Liver (tissue), 9 donors: ENCODE results near the gene ENO3. TPM values are rescaled to one million over a fixed set of nuclear protein-coding genes. Genes with fewer than 3 reads are reported as not detected.

ENCODE experiments used
- DNase-seq: peaks from one replicate; pipeline ENCODE4 v3.0.0-alpha.2; 2017; ENCODE audit warnings: low spot score
- H3K27ac ChIP-seq, 2 donors: one replicate each; pipeline ENCODE4 v1.7.0; 2013; ENCODE audit warnings: inconsistent platforms in 2 of 2, low read length in 2 of 2, control low read depth in 1 of 2, low read depth in 1 of 2, mild to moderate bottlenecking in 1 of 2
- H3K27me3 ChIP-seq, 4 donors: one replicate each; pipeline versions ENCODE4 v1.6.1 to v1.7.0; 2013; ENCODE audit warnings: low read length in 3 of 4, inconsistent platforms in 1 of 4, mild to moderate bottlenecking in 1 of 4, moderate library complexity in 1 of 4; ENCODE audit not compliant: control insufficient read depth in 4 of 4, insufficient read depth in 4 of 4
- H3K36me3 ChIP-seq, 4 donors: one replicate each; pipeline versions ENCODE4 v1.6.1 to v1.7.0; 2013; ENCODE audit warnings: low read length in 3 of 4, mild to moderate bottlenecking in 3 of 4, low read depth in 1 of 4, moderate library complexity in 1 of 4; ENCODE audit not compliant: control insufficient read depth in 4 of 4, insufficient read depth in 3 of 4
- H3K4me1 ChIP-seq, 4 donors: one replicate each; pipeline versions ENCODE4 v1.6.1 to v1.7.0; 2013; ENCODE audit warnings: low read length in 3 of 4, mild to moderate bottlenecking in 3 of 4, moderate library complexity in 1 of 4; ENCODE audit not compliant: control insufficient read depth in 4 of 4, insufficient read depth in 4 of 4
- H3K4me3 ChIP-seq, 3 donors: one replicate each; pipeline versions ENCODE4 v1.6.1 to v1.7.0; 2013; ENCODE audit warnings: low read length in 3 of 3, control low read depth in 1 of 3, low read depth in 1 of 3, mild to moderate bottlenecking in 1 of 3
- H3K9ac ChIP-seq, 2 donors: one replicate each; pipeline ENCODE4 v1.7.0; 2013; ENCODE audit warnings: low read length in 2 of 2, mild to moderate bottlenecking in 2 of 2, moderate library complexity in 2 of 2, control low read depth in 1 of 2, low read depth in 1 of 2
- H3K9me3 ChIP-seq, 4 donors: one replicate each; pipeline versions ENCODE4 v1.6.1 to v1.7.0; 2013; ENCODE audit warnings: low read length in 3 of 4; ENCODE audit not compliant: control insufficient read depth in 4 of 4
- EGR1 ChIP-seq, 2 donors: IDR thresholded peaks; 2 replicates each; pipeline ENCODE4 v1.6.1; 2016 to 2018; ENCODE audit warnings: antibody characterized with exemption in 2 of 2, low read depth in 2 of 2
- FOXA1 ChIP-seq: IDR thresholded peaks from 2 replicates; pipeline ENCODE4 v1.6.1; 2016; ENCODE audit warnings: antibody characterized with exemption
- FOXA2 ChIP-seq: IDR thresholded peaks from 2 replicates; pipeline ENCODE4 v1.6.1; 2016; ENCODE audit warnings: antibody characterized with exemption
- GABPA ChIP-seq, 2 donors: IDR thresholded peaks in 1 of 2; conservative IDR thresholded peaks in 1 of 2; 2 replicates each; pipeline ENCODE4 v1.6.1; 2016; ENCODE audit warnings: antibody characterized with exemption in 2 of 2, mild to moderate bottlenecking in 1 of 2, moderate library complexity in 1 of 2
- HNF4A ChIP-seq, 2 donors: conservative IDR thresholded peaks; 2 replicates each; pipeline ENCODE4 v1.6.1; 2016; ENCODE audit warnings: antibody characterized with exemption in 2 of 2, mild to moderate bottlenecking in 2 of 2
- HNF4G ChIP-seq: IDR thresholded peaks from 2 replicates; pipeline ENCODE4 v1.6.1; 2016; ENCODE audit warnings: antibody characterized with exemption
- JUND ChIP-seq, 2 donors: IDR thresholded peaks; 2 replicates each; pipeline ENCODE4 v1.6.1; 2016; ENCODE audit warnings: antibody characterized with exemption in 2 of 2
- NR2F2 ChIP-seq: IDR thresholded peaks from 2 replicates; pipeline ENCODE4 v1.6.1; 2016; ENCODE audit warnings: antibody characterized with exemption
- RAD21 ChIP-seq, 2 donors: IDR thresholded peaks; 2 replicates each; pipeline ENCODE4 v1.6.1; 2016; ENCODE audit warnings: antibody characterized with exemption in 2 of 2, mild to moderate bottlenecking in 2 of 2
- RXRA ChIP-seq, 2 donors: IDR thresholded peaks; 2 replicates each; pipeline ENCODE4 v1.6.1; 2017 to 2018; ENCODE audit warnings: antibody characterized with exemption in 2 of 2, mild to moderate bottlenecking in 1 of 2
- SP1 ChIP-seq: IDR thresholded peaks from 2 replicates; pipeline ENCODE4 v1.6.1; 2018; ENCODE audit warnings: antibody characterized with exemption, mild to moderate bottlenecking
- TAF1 ChIP-seq: conservative IDR thresholded peaks from 2 replicates; pipeline ENCODE4 v1.6.1; 2016; ENCODE audit warnings: antibody characterized with exemption, mild to moderate bottlenecking
- YY1 ChIP-seq: IDR thresholded peaks from 2 replicates; pipeline ENCODE4 v1.6.1; 2016; ENCODE audit warnings: antibody characterized with exemption, mild to moderate bottlenecking
- WGBS: extraction: QIAGEN DNeasy Blood & Tissue Kit; methylation state at CpG from one replicate; pipeline ENCODE4 v1.1.7; 2013; 5-methylcytosine and 5-hydroxymethylcytosine counted together
- polyA plus RNA-seq, 2 donors: library from polyadenylated mRNA; stranded (reverse) in 1 of 2; unstranded in 1 of 2; fragments of 200-250 nt in 1 of 2; fragments of >200 nt in 1 of 2; fragmentation: Nextera tagmentation in 1 of 2; extraction: Ambion mirVana in 1 of 2; gene quantifications; one replicate each; pipeline versions ENCODE4 v1.2.1 to v1.2.3, GENCODE V29; 2013 to 2015
- total RNA-seq, 2 donors: library from RNA; depleted of rRNA; stranded (reverse); fragments of >200 nt; gene quantifications; one replicate each; pipeline ENCODE4 v1.2.3, GENCODE V29; 2014
- TF ChIP-seq, protein P1 (sequence below): IDR thresholded peaks from 2 replicates; pipeline ENCODE4 v1.6.1; 2016; ENCODE audit warnings: antibody characterized with exemption, mild to moderate bottlenecking
- TF ChIP-seq, protein P2 (sequence below): IDR thresholded peaks from 2 replicates; pipeline ENCODE4 v1.6.1; 2016; ENCODE audit warnings: antibody characterized with exemption
- TF ChIP-seq, protein P3 (sequence below): IDR thresholded peaks from 2 replicates; pipeline ENCODE4 v1.6.1; 2016; ENCODE audit warnings: antibody characterized with exemption
- TF ChIP-seq, protein P4 (sequence below): IDR thresholded peaks from 2 replicates; pipeline ENCODE4 v1.6.1; 2016; ENCODE audit warnings: antibody characterized with exemption
- TF ChIP-seq, protein P5 (sequence below): fragments of 150-350 bp; IDR thresholded peaks from 2 replicates; pipeline ENCODE4 v1.5.1; 2017; ENCODE audit warnings: improper control_type of control experiment, low read depth, low read length; ENCODE audit not compliant: missing input control
- donor health status: healthy.
- donor health status: healthy.
- donor health status: healthy.
- donor health status: healthy.
- donor health status: healthy.

The ENO3 gene
- total and polyA plus RNA-seq, 4 donors, result 26.3 to 117 (median 30.8) TPM

DNA sequence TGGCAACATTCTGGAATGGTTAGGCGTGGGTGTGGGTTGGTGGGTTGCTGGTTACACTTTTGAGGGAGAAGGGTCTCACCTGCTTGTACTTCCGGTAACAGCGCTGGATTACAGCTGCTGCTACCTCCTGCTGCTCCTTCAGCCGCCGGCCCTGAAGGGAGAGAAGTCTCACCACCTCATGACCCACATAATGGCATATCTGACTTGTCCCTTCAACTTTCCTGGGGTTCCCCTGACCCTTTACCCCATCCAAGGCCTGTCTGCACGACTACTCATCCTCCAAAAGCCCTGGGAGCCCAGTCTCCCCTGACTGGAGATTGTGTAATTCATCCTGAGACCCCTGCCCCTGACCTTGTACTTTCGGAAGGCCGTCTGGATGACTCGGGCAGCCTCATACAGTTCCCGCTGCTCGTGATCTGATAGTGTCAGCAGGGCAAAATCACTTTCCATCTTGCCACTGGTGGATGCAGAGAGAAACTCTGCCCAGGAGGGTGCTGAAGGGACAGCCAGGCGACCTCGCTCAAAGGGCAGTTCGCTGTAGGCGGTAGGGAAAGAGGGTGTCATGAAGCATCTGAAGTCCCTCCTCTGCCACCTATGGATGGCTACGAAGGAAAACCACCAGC, 18.7 kb downstream of the ENO3 start (continued):
- TF ChIP-seq, protein P1, sequence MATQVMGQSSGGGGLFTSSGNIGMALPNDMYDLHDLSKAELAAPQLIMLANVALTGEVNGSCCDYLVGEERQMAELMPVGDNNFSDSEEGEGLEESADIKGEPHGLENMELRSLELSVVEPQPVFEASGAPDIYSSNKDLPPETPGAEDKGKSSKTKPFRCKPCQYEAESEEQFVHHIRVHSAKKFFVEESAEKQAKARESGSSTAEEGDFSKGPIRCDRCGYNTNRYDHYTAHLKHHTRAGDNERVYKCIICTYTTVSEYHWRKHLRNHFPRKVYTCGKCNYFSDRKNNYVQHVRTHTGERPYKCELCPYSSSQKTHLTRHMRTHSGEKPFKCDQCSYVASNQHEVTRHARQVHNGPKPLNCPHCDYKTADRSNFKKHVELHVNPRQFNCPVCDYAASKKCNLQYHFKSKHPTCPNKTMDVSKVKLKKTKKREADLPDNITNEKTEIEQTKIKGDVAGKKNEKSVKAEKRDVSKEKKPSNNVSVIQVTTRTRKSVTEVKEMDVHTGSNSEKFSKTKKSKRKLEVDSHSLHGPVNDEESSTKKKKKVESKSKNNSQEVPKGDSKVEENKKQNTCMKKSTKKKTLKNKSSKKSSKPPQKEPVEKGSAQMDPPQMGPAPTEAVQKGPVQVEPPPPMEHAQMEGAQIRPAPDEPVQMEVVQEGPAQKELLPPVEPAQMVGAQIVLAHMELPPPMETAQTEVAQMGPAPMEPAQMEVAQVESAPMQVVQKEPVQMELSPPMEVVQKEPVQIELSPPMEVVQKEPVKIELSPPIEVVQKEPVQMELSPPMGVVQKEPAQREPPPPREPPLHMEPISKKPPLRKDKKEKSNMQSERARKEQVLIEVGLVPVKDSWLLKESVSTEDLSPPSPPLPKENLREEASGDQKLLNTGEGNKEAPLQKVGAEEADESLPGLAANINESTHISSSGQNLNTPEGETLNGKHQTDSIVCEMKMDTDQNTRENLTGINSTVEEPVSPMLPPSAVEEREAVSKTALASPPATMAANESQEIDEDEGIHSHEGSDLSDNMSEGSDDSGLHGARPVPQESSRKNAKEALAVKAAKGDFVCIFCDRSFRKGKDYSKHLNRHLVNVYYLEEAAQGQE, result peak; percentile 98
- TF ChIP-seq HNF4A (conservative IDR thresholded peaks at IDR 0.05) (peak; percentile 80 to 92), EGR1 (IDR thresholded peaks at IDR 0.05; ENCODE audit: low read depth in 2 of 2) (no peak), JUND (IDR thresholded peaks at IDR 0.05) (peak in 1 of 2 donors; percentile 84), TAF1 (no peak), SP1 (peak; percentile 44), RXRA (IDR thresholded peaks at IDR 0.05) (peak; percentile 47 to 73)
- TF ChIP-seq, protein P2, sequence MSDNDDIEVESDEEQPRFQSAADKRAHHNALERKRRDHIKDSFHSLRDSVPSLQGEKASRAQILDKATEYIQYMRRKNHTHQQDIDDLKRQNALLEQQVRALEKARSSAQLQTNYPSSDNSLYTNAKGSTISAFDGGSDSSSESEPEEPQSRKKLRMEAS, result no peak
- TF ChIP-seq, protein P3, sequence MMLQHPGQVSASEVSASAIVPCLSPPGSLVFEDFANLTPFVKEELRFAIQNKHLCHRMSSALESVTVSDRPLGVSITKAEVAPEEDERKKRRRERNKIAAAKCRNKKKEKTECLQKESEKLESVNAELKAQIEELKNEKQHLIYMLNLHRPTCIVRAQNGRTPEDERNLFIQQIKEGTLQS, result no peak

DNA sequence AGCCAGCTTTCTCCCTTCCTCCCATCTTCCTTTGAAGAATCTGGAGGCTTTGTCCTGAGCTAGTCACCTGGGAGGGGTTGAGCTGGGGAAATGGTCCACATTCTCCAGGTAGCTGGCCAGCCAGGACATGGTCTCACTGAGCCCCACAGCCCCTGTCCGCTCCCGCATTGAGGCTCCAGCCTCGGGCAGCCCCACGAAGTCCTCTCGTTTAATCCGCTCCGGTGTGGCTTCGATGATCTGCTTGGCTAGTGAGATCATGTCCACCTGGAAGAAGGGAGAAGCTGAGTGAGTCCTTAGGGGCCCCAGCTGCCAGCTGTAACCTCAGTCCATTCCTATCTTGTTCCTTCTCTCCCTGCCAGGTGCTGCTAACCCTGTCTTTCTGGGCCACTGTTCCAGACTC, 19.4 kb downstream of the ENO3 start:
- Histone ChIP-seq H3K27ac (peak overlapping the region; percentile 97 to 99), H3K27me3 (no peaks in the 10 kb centered on the region), H3K4me3 (no peak overlapping the region), H3K9ac (no peak overlapping the region), H3K9me3 (no peaks in the 10 kb centered on the region), H3K36me3 (peaks cover 3 to 6% (median 6%) of the 10 kb centered on the region in 4 donors), H3K4me1 (peaks cover 7 to 52% (median 33%) of the 10 kb centered on the region in 4 donors)
- 98% methylated on average over 8 of the region's 8 CpGs for WGBS
- TF ChIP-seq, protein P2, result no peak
- TF ChIP-seq JUND (IDR thresholded peaks at IDR 0.05) (no peak), SP1 (no peak), HNF4A (conservative IDR thresholded peaks at IDR 0.05) (no peak), TAF1 (no peak), NR2F2 (no peak), EGR1 (IDR thresholded peaks at IDR 0.05; ENCODE audit: low read depth in 2 of 2) (no peak), GABPA (IDR thresholded peaks at IDR 0.05 in 1 of 2, conservative IDR thresholded peaks at IDR 0.05 in 1 of 2) (no peak), FOXA1 (no peak), YY1 (no peak), HNF4G (no peak), RXRA (IDR thresholded peaks at IDR 0.05) (no peak), FOXA2 (no peak), RAD21 (IDR thresholded peaks at IDR 0.05) (no peak)
- TF ChIP-seq, protein P4, sequence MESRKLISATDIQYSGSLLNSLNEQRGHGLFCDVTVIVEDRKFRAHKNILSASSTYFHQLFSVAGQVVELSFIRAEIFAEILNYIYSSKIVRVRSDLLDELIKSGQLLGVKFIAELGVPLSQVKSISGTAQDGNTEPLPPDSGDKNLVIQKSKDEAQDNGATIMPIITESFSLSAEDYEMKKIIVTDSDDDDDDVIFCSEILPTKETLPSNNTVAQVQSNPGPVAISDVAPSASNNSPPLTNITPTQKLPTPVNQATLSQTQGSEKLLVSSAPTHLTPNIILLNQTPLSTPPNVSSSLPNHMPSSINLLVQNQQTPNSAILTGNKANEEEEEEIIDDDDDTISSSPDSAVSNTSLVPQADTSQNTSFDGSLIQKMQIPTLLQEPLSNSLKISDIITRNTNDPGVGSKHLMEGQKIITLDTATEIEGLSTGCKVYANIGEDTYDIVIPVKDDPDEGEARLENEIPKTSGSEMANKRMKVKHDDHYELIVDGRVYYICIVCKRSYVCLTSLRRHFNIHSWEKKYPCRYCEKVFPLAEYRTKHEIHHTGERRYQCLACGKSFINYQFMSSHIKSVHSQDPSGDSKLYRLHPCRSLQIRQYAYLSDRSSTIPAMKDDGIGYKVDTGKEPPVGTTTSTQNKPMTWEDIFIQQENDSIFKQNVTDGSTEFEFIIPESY, result no peak
- TF ChIP-seq, protein P5, sequence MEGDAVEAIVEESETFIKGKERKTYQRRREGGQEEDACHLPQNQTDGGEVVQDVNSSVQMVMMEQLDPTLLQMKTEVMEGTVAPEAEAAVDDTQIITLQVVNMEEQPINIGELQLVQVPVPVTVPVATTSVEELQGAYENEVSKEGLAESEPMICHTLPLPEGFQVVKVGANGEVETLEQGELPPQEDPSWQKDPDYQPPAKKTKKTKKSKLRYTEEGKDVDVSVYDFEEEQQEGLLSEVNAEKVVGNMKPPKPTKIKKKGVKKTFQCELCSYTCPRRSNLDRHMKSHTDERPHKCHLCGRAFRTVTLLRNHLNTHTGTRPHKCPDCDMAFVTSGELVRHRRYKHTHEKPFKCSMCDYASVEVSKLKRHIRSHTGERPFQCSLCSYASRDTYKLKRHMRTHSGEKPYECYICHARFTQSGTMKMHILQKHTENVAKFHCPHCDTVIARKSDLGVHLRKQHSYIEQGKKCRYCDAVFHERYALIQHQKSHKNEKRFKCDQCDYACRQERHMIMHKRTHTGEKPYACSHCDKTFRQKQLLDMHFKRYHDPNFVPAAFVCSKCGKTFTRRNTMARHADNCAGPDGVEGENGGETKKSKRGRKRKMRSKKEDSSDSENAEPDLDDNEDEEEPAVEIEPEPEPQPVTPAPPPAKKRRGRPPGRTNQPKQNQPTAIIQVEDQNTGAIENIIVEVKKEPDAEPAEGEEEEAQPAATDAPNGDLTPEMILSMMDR, result no peak
- TF ChIP-seq, protein P3, result no peak
- TF ChIP-seq, protein P1, result no peak
- no peak for DNase-seq
